GM12878 (cell line): ENCODE measurements around the gene SPHKAP.
"Not testable (repeated sequence)": the region's sequence is repeated elsewhere in the genome, so short reads cannot be mapped to it uniquely, and the experiment has no call there.

Source experiments
- CTCF ChIP-seq, 3 experiments: IDR thresholded peaks in 2 of 3; conservative IDR thresholded peaks in 1 of 3; 2 replicates each; pipeline ENCODE4 v1.5.1; 2011; ENCODE audit warnings: low read depth in 3 of 3, low read length in 3 of 3, mild to moderate bottlenecking in 3 of 3, control low read depth in 2 of 3, moderate library complexity in 2 of 3, inconsistent platforms in 1 of 3, mixed read lengths in 1 of 3; ENCODE audit not compliant: control insufficient read depth in 2 of 3, insufficient read depth in 1 of 3; ENCODE audit errors: extremely low read depth in 1 of 3
- RUNX3 ChIP-seq: IDR thresholded peaks from 2 replicates; pipeline ENCODE4 v1.6.1; 2012; ENCODE audit warnings: low read length, inconsistent platforms

GRCh38 chr2:228076695-228077094, 104.8 kb downstream of the SPHKAP start:
- not testable (repeated sequence) for TF ChIP-seq RUNX3; CTCF (IDR thresholded peaks at IDR 0.05 in 2 of 3, conservative IDR thresholded peaks at IDR 0.05 in 1 of 3; ENCODE audit: control insufficient read depth in 2 of 3, extremely low read depth in 1 of 3, insufficient read depth in 1 of 3, low read depth in 3 of 3, low read length in 3 of 3)
